DMS153 (cell line): ENCODE results near the gene IP6K1.
"Not testable (repeated sequence)": the region's sequence is repeated elsewhere in the genome, so short reads cannot be mapped to it uniquely, and the experiment has no call there.

Experiments used
- DNase-seq: peaks from one replicate; lab custom pipeline; 2025; lab: John Stamatoyannopoulos, UW

IP6K1 gene

DNA sequence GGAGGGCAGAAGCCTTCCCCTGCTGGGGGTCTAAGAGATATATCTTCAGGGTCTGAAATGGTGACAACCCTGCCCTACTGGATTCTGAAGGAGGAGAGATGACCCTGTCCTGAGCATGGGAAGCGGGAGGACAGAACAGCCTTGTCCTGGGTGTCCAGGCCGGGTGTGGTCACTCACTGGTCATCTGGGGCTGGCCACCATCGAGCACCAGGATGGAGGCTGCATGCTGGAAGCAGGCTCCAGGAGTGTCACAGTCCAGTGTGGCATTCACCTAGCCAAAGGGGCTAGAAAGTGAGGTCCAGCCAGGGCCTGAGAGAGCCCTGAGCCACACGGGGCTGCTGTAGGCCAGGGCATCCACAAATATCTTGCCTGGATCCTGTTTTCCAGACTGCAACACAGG, 8.1 kb upstream of the IP6K1 start:
- no peak for DNase-seq

DNA sequence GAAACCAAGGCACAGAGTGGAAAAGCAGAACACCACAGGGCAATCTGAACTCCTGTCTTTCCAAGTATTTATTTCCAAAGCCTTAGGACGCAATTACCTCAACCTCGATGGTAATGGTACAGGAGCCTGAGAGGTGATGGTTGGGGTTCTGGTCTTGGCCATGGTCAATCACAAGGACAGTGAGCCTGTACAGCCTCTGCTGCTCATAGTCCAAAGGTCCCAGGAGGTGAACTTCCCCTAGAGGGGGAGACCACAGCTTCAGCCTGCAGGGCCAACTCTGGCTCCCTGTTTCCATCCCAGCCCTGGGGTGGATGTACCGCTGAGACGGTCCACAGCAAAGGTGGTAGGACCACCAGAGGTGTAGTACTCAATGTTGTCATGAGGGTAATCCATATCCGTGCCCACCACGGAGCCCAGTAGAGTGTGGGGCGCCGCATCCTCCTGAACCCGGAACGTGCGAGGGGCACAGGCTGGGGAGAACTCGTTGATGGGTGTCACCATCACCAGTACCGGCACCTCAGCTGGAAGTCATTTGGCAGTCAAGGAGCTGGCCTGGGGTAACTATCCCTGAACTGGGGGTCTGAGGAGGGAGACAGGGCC, 7.2 kb upstream of the IP6K1 start:
- no peak for DNase-seq

DNA sequence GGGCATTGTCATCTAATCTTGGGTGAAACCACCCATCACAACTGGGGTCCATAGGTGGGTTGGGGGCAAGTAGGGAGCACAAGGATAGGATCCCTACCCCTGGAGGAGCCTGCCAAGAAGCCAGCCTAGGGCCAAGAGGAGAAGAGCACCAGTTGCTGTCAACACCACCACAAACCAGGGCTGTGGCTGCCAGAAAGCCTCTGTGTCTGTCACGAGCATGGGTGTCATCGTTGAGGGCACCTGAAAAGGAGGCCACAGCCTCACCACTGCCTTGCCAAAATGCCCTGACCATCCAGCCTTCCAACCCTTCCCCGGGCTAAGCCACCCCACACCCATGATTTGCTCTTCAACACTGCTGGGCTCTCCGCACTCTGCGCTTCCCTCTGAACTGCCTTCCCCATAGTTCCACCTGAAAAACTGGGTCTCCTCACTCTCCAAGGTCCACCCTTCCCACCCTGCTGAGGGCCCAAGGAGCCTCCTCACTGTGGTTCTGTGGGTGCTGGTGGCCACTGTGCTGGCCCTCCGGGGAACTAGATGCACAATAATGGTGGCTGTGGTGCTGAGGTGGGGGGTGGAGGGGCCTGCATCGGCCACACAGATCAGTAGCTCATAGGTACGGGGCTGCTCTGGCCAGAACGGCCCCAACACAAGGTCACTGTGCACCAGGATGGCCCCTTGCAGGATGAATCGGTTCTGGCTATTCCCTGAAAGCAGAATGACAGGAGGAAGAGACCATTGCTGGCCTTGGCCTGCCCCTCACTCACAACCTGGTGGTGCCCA, 6.2 kb upstream of the IP6K1 start:
- no peak for DNase-seq

DNA sequence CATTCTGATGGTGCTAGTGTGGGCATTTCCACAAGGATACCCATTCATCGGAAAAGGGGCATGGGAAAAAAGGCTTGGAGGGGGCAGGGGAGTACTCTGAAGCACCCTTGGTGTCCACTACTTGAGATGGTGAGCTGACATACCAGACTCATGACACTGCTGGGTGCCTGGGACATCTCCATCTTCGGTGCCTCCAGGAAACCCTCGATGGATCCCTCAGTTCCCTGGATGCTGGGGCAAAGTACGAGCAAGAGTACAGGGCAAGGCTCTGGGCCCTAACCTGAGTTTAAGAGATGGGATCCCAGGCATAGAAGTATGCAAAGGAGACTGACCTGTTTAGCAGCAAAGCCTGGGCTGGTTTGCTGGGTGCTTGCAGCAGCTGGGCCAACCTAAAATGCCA, 5.2 kb upstream of the IP6K1 start:
- DNase-seq: no peak

DNA sequence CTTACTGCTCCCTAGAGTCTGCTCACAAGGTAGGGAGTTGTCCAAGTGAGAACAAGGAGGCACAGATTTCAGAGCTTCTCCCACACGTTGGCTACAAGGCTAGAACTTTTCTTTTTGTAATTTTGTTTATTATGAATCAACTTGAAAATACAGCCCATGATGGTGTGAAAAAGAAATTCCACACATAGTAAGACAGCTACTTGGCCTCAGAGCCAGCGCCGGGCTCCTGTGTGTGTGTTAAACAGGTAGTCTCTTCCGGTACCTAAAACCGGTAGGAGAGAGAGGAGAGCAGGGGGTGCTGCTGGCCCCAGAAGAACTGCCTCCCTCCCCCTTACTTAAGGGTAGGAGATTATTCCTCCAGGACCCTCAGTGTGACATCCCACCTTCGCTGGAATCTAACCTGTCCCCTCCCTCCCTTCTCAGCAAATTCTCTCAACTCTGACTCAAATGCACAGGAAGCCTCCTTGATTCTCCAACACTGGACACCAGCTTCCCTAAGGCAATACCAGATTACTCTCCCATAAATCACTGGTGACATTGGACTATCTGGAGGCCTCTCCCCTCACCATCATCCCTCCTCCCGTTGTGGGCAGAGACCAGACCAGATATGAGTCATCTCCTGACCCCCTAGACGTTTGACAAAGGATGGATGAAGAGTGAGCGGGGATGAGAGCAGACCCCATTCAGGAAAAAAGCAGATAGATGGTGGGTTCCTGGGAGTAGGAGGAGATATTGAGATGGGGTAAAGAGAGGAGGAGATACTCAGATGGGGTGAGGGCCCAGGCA, 4.5 kb upstream of the IP6K1 start:
- DNase-seq: no peak

DNA sequence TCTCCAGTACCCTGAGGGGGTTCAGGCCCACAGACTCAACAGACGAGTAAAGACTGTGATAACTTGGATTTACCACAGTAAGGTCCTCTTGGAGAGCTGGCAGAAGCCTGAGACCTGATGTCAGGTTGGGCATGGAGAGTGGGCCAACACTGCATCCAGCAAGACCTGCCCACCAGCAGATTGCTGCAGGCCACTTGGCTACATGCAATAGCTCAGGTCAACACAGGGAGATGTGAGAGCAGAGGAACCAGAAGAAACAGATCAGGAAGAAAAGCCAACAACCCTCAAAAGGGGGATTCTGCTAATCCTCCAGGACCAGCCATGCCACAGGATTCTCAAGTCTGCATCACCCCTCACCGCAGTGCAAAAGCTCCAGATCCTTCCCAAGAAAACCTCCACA, 1.7 kb upstream of the IP6K1 start:
- no peak for DNase-seq

DNA sequence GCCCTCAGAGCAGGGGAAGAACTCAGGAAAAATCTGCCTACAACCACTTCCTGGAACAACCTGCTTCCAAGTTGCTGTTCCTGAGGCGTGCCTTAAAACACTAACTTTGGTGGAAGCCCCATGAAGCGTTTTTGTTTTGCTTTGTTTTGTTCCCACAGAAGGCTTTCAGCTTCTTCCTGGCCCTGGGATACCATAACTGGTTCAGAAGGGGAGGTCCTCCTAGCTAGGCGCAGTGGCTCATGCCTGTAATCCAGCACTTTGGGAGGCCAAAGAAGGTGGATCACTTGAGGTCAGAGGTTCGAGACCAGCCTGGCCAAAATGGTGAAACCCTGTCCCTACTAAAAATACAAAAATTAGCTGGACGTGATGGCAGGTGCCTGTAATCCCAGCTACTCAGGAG, 1.2 kb upstream of the IP6K1 start:
- no peak for DNase-seq

DNA sequence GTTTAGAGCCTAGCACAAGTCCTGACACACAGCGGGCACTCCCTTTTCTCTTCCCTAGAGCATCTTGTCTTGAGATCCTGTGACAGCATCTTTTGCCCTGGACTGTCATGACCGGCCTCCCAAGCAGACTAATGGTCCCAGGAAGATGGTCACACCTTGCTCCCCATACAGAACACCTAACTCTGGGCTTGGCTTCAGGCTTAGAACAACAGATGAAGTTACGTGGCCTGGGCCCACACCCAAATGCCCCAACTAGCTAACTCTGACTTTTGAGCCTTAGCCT, 781 bp upstream of the IP6K1 start:
- no peak for DNase-seq

DNA sequence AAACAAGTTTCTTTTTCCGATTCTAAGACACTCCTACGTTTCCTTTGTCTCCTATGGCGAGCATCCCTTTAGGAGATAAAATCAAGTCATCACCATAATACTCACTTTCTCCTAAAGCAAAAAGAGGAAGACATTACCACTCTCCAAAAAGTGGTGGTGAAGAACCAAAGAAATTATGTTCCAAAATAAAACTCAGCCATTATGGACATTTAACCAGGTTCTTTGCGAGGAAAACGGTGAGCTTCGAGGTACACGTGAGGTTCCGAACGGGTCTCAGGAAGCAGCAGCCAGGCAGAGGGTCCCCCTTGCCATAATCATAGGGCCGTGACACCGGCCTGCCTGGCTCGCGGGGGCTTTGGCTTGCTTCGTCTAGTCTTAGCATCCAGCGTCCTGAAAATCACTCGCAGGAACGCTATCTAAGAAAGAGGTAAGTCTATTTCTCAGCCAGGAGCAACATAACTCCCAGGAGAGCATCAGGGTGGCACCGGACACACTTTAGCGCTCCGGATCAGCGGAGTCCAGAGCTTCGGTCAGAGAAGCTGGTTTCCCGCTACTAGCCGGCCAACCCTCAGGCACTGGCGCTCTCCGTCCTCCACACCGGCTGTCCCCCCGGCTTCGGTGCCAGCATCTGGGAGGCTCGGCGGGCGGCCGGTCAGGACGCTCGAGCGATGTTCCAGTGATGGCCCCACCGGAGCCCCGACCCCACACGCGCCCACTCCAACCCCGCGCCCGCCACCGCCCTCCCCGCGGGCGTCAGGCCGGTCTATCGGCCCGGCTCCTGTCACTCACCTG, 581 bp downstream of the IP6K1 start:
- no peak for DNase-seq

DNA sequence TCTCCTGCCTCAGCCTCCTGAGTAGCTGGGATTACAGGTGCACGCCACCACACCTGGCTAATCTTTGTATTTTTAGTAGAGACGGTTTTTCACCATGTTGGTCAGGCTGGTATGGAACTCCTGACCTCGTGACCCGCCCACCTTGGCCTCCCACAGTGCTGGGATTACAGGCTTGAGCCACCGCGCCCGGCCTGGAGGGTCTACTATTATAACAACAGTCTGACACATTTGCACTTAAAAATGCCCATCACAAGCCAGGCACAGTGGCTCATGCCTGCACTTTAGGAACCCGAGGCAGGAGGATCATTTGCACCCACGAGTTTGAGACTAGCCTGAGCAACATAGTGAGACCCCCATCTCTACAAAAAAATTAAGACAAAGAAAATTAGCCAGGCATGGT, 4.1 kb downstream of the IP6K1 start:
- not testable (repeated sequence) for DNase-seq

DNA sequence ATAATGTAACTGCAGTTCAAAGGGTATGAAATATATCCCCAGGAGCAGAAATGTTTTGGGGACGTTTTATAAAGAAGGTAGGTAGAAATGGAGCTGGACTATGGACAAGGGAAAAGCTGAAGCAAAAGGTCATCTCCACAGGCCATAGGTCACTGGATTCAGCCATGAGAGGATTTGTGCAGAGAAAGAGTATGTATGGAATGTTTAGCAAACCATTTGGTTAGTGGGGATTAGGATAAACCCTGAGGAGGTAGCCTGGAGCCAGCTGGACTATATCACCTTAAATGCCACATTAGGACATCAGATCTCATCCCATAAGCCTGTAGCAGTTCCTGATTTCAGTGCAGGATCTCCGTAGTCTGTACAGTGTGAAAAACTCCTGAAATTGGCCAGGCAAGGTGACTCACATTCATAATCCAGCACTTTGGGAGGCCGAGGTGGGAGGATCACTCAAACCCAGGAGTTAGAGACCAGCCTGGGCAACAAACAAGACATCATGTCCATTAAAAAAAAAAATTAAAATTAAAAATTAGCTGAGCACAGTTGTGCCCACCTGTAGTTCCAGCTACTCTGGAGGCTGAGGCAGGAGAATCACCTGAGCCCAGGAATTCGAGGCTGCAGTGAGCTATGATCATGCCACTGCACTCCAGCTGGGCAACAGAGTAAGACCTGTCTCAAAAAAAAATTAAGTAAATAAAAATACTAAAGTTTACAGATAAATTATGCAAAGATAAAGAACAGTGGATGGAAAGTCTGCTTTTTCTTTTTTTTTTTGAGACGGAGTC, 4.7 kb downstream of the IP6K1 start:
- no peak for DNase-seq

DNA sequence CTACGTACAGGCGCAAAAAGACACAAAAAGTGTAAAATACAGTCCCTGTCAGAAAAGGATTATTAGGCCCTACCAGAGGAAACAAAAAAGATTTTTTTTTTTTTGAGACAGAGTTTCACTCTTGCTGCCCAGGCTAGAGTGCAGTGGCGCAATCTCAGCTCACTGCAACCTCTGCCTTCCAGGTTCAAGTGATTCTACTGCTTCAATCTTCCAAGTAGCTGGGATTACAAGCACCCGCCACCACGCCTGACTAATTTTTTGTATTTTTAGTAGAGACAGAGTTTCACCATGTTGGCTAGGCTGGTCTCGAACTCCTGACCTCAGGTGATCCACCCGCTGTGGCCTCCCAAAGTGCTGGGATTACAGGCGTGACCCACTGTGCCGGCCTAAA, 5.4 kb downstream of the IP6K1 start:
- DNase-seq: not testable (repeated sequence)

DNA sequence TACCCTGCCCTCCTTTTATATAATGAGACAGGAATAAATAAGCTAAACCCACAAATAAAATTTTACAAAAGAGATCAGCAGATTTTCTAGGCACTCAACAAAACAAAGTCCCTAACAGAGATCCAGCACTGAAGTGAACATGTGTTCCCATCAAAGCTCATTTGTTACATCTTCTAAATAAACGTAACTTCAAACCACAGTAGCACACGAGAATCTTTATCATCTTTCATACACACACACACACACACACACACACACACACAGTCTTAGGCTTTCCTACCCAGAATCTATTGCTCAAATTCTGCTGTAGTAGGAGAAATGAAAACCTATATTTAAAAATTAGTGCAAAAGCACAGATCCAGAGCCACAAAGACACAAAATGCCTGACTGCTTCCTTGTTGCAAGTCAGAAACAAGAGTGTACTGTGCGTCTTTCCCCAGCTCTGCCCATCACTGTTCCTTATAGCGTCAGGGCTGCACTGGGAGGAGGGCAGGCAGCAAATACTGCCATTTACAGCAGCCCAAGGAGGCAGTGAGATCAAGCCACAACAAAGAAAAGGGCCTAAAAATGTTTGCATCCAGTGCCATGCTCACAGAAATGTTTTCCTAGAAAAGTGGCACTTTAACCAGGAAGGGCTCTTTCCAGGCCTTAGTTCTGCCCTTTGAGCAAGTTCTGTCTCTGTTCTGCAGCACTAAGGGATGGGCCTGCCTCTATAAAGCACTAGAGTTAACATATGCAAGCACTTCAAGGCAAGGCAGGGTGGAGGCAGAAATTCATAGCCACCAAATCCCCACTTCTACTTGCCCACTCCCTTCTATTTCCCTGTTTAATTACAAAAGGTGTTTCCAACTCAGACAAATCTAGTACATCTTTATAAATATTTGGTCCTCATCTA, 6.0 kb downstream of the IP6K1 start:
- DNase-seq: no peak

DNA sequence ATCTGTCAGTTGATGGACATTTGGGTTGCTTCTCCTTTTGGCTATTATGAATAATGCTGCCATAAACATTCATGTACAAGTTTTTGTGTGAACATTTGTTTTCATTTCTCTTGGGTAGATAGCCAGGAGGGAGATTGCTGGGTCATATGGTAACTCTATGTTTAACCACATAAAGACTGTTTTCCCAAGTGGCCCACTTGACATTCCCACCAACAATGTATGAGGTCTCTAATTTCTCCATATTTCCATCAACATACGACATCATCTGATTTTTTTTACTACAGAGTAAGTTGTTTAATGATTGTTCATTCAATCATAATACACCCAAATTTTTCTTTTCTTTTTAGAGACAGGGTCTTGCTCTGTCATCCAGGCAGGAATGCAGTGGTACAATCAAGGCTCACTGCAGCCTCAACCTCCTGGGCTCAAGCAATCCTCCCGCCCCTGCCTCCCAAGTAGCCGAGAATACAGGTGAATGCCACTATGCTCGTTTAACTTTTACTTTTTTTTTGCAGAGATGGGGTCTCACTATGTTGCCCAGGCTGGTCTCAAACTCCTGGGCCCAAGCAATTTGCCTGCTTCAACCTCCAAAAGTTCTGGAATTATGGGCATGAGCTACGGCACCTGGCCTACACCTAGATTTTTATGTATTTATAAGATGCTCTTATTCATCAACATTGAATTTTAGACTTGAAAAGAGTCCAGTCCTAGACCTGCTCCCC, 6.8 kb downstream of the IP6K1 start:
- DNase-seq: no peak

DNA sequence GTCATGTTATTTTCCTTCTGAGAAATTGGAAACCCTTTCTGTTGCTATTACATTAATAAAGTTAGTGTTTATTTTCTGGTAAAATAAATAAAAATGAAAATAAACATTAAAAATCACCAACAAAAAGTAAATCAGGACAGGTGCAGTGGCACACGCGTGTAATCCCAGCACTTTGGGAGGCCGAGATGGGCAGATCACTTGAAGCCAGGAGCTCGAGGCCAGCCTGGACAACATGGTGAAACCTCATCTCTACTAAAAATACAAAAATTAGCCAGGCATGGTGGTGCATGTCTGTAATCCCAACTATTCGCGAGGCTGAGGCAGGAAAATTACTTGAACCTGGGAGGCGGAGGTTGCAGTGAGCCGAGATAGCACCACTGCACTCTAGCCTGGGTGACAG, 10.2 kb downstream of the IP6K1 start:
- DNase-seq: not testable (repeated sequence)

DNA sequence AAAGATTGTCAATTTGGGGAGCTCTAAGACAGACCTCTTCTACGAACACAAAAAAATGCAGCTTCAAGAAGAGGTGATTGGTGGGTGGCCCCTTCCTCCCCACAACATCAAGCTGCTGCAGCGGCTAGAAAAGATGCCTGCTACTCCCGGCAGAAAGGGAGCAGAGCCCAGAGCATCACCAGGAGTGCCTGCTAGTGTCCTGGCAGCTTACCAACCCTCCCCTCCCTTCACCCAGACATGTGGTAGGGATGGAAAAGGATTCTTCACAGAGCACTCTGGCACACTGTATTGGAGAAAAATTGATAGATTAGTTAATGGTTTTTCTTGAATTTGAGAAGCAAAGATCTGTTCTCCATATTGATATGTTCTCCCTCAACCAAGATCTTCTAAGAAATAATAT, 10.8 kb downstream of the IP6K1 start:
- no peak for DNase-seq

DNA sequence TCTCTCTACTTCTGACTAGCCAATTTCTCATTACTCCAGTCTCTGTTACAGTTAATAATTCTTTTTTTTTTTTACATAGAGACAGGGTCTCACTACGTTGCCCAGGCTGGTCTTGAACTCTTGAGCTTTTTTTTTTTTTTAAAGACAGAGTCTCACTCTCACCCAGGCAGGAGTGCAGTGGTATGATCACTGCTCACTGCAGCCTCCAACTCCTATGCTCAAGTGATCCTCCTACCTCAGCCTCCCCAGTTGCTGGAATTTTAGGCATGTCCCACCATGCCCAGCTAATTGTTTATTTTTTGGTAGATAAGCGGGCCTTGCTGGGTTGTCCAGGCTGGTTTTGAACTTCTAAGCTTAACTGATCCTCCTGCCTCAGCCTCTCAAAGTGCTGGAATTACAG, 13.6 kb downstream of the IP6K1 start:
- no peak for DNase-seq

DNA sequence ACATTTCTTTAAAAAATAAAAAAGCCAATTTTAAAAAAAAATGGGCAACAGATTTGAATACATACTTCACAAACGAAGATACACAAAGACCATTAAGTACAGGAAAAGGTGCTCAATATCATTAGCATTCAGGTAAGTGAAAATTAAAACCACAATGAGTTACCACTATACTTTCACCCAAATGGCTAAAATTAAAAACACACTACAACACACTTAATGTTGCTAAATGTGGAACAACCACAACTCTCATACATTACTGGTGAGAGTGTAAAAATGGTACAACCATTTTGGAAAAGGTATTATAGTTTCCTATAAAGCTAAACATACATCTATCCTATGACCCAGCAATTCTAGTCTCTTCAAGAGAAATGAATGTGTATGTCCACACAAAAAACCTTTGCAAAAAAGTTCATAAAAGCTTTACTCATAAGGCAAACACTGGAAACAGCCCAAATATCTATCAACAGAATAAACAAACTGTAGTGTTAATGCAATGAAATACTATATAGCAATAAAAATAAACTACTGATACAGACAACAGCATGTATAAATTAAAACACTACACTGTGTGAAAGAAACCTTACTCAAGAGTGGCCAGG, 14.9 kb downstream of the IP6K1 start:
- no peak for DNase-seq

DNA sequence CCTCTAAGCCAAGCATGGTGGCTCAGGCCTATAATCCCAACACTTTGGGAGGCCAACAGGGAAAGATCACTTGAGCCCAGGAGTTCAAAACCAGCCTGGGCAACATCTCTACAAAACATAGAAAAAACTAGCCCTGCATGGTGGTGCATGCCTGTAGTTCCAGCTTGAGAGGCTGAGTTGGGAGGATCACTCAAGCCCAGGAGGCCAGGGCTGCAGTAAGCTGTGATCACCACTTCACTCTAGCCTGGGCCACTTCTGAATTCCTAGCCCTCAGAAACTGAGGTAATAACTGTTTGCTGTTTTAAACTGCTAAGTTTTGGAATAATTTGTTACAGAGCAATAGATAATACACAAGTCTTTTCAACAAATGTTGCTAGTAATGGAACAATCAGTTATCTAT, 16.4 kb downstream of the IP6K1 start:
- DNase-seq: no peak
